GM12892 (cell line): ENCODE data around the gene CUBN.
"Not testable (repeated sequence)": the region's sequence is repeated elsewhere in the genome, so short reads cannot be mapped to it uniquely, and the experiment has no call there.

Experiments
- DNase-seq: peaks from one replicate; pipeline ENCODE4 v3.0.0; 2011; ENCODE audit not compliant: insufficient read length
- FAIRE-seq: peaks from 2 replicates; lab custom pipeline; 2011; peaks lifted over from hg19 to GRCh38; lab: Jason Lieb, UNC
- POLR2A ChIP-seq: IDR thresholded peaks from 2 replicates; pipeline ENCODE4 v1.6.1; 2011; ENCODE audit warnings: low read depth, low read length, control low read depth
- POLR2AphosphoS5 ChIP-seq: IDR thresholded peaks from 2 replicates; pipeline ENCODE4 v1.6.1; 2011; ENCODE audit warnings: low read depth, low read length, control low read depth
- TAF1 ChIP-seq: IDR thresholded peaks from 2 replicates; pipeline ENCODE4 v1.6.1; 2011; ENCODE audit warnings: low read depth, mild to moderate bottlenecking, control low read depth, low read length, borderline replicate concordance

CUBN gene

GRCh38 chr10:17025444-17026295, 103.9 kb downstream of the CUBN start:
- no peak for TF ChIP-seq TAF1
- no peak for TF ChIP-seq POLR2AphosphoS5
- no peak for TF ChIP-seq POLR2A
- DNase-seq (no peak), FAIRE-seq (no peak)

- TF ChIP-seq POLR2A (no peak), POLR2AphosphoS5 (no peak), TAF1 (no peak)
- DNase-seq (no peak), FAIRE-seq (no peak)
Measured at GRCh38 chr10:17024461-17024860, 105.2 kb downstream of the CUBN start.

GRCh38 chr10:17023386-17024298, 106.0 kb downstream of the CUBN start:
- peak; percentile 64 for FAIRE-seq
- DNase-seq: peak; percentile 5

GRCh38 chr10:17022896-17023295, 106.7 kb downstream of the CUBN start:
- DNase-seq (no peak), FAIRE-seq (no peak)
- TF ChIP-seq TAF1 (no peak), POLR2A (no peak)

More at GRCh38 chr10:17023386-17024298, 106.0 kb downstream of the CUBN start:
- TF ChIP-seq POLR2A (no peak), TAF1 (no peak), POLR2AphosphoS5 (no peak)

- TF ChIP-seq TAF1: no peak
- no peak for TF ChIP-seq POLR2AphosphoS5
- no peak for TF ChIP-seq POLR2A
- DNase-seq (no peak), FAIRE-seq (no peak)
Measured at GRCh38 chr10:17022466-17022825, 107.2 kb downstream of the CUBN start.

DNA sequence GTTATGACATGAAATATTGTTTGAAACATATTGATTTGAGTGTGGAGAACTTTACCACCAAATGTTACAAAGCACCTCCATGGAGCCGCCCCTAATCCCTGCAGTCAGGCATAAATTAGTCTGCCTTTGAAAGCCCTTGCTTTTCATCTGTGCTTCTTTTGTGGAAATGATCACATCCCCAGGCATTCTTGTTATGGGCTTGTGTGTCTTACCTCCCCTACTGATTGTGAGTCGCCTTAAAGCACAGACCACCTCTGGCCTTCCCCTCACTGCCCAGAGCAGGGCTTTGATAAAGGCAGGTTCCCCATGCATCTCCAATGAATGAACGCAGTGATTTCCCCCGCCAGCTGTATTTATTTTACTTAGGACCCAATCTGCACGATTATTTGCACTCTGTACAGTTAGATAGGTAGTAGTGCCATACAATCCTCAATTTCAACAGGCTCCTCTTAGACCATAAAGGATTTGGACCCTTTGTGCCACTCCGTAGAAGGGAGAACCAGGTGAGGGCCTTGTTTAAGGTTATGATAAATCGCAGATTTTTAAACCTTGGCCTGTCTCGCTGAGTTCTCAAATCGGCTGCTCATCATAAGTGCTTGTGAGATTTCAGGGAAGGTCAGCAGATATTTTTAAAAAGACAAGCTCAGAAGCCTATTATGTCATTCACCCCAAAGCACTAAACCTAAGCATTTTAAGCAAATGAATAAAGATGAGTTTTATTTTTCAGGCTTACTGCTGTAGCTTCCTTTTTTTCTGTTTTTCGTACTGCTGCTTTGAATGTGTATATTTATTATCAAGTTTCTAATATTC, 107.8 kb downstream of the CUBN start:
- no peak for TF ChIP-seq POLR2A
- no peak for TF ChIP-seq POLR2AphosphoS5
- TF ChIP-seq TAF1: no peak
- DNase-seq (no peak), FAIRE-seq (no peak)

- FAIRE-seq (no peak), DNase-seq (no peak)
- no peak for TF ChIP-seq POLR2A
- no peak for TF ChIP-seq POLR2AphosphoS5
- TF ChIP-seq TAF1: no peak
Measured at GRCh38 chr10:17019696-17020095, 109.9 kb downstream of the CUBN start.

DNA sequence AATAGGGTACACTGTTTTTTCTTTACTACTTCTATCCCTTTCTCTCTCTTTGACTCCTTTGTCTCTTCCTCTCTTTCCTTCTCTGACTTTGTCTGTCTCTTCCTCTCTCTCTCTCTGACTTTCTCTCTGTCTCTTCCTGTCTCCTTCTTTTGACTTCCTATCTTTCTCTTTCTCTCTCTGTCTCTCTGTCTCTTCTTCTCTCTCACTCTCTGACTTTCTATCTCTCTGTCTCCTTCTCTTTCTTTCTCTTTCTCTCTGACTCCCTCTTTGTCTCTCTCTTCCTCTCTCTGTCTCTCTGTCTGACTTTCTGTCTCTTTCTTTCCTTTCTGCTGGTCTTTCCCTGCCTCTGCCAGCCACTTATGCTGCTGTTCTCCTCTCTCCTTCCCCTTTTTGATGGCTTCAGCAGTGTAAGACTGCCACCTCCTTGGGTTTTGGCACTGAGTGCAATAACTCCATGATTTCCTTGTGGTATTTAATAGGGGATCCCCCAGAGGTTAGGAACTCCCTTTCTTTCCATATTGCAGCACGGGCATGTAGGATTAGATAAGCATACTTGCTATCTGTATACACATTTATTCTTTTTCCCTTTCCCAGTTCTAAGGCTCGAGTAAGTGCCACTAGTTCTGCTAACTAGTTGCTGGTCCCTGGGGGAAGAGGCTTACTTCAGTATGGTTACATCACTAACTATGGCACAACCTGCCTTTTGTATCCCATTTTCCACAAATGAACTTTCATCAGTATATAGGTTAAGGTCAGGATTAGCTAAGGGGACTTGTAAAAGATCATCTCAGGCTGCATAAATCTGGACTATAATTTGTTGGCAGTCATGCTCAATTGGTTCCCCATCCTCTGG, 116.3 kb downstream of the CUBN start:
- FAIRE-seq: not testable (repeated sequence)

DNA sequence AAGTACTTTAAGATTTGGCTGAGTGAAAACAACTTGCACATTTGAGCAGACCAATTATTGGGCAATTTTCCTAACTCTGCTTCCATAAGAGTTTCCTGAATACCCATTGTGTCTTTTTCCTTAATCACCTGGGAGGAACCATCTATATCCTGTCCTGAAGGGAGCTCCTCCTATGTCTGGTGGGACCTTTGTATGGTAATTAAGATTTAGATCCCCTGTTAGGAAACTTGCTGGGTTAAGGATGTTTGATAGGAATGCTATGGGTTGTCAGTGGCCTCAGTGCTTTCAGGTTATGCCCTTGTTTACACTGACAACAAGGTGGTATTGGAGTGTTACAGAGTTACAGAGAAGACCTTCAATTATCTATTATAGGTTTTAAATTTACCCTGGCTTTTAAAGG, 116.9 kb downstream of the CUBN start:
- not testable (repeated sequence) for DNase-seq, FAIRE-seq

More for the DNA sequence above, 116.3 kb downstream of the CUBN start:
- DNase-seq: not testable (repeated sequence)

GRCh38 chr10:17010363-17011145, 119.1 kb downstream of the CUBN start:
- DNase-seq (no peak), FAIRE-seq (no peak)
- TF ChIP-seq POLR2AphosphoS5 (no peak), TAF1 (no peak), POLR2A (no peak)
